Hematopoietic multipotent progenitor cell treated with erythropoietin and hydrocortisone succinate and interleukin-3 and kit ligand, for 17 days (in vitro differentiated cells): Measurements from ENCODE around the gene CIAO2B.
"Not testable (repeated sequence)": the region's sequence is repeated elsewhere in the genome, so short reads cannot be mapped to it uniquely, and the experiment has no call there.

ENCODE experiments used
- DNase-seq: peaks from one replicate; pipeline ENCODE4 v3.0.0-alpha.2; 2015; ENCODE audit warnings: low spot score

Gene CIAO2B

GRCh38 chr16:66903544-66904427 is 30.4 kb downstream of the CIAO2B start:
- DNase-seq = peak; percentile 37

GRCh38 chr16:66902648-66903543 is 31.3 kb downstream of the CIAO2B start:
- peak; percentile 25 for DNase-seq

- no peak for DNase-seq
Measured at GRCh38 chr16:66901626-66902025, 32.6 kb downstream of the CIAO2B start.

GRCh38 chr16:66900721-66901441 is 33.3 kb downstream of the CIAO2B start:
- DNase-seq = no peak

GRCh38 chr16:66899945-66900710 is 34.1 kb downstream of the CIAO2B start:
- peak; percentile 66 for DNase-seq

- no peak for DNase-seq
Measured at GRCh38 chr16:66899310-66899944, 34.8 kb downstream of the CIAO2B start.

- no peak for DNase-seq
Measured at GRCh38 chr16:66898933-66899309, 35.3 kb downstream of the CIAO2B start.

- no peak for DNase-seq
Measured at GRCh38 chr16:66898207-66898606, 36.0 kb downstream of the CIAO2B start.

GRCh38 chr16:66896682-66897081 is 37.5 kb downstream of the CIAO2B start:
- not testable (repeated sequence) for DNase-seq

GRCh38 chr16:66895999-66896398 is 38.2 kb downstream of the CIAO2B start:
- DNase-seq = no peak

GRCh38 chr16:66895689-66895979 is 38.6 kb downstream of the CIAO2B start:
- no peak for DNase-seq

- peak; percentile 71 for DNase-seq
Measured at GRCh38 chr16:66894948-66895688, 39.1 kb downstream of the CIAO2B start.

- DNase-seq = no peak
Measured at GRCh38 chr16:66894055-66894454, 40.1 kb downstream of the CIAO2B start.

- no peak for DNase-seq
Measured at GRCh38 chr16:66891797-66892196, 42.4 kb downstream of the CIAO2B start.

- no peak for DNase-seq
Measured at GRCh38 chr16:66891360-66891759, 42.8 kb downstream of the CIAO2B start.

- no peak for DNase-seq
Measured at GRCh38 chr16:66890799-66891198, 43.4 kb downstream of the CIAO2B start.

- DNase-seq = no peak
Measured at GRCh38 chr16:66889622-66890021, 44.6 kb downstream of the CIAO2B start.

GRCh38 chr16:66888647-66889615 is 45.3 kb downstream of the CIAO2B start:
- DNase-seq = no peak

GRCh38 chr16:66886914-66887313 is 47.3 kb downstream of the CIAO2B start:
- DNase-seq = no peak
